ENCODE results near the gene RPL6.
"Not testable (repeated sequence)": the region's sequence is repeated elsewhere in the genome, so short reads cannot be mapped to it uniquely, and the experiment has no call there.

The RPL6 gene

DNA sequence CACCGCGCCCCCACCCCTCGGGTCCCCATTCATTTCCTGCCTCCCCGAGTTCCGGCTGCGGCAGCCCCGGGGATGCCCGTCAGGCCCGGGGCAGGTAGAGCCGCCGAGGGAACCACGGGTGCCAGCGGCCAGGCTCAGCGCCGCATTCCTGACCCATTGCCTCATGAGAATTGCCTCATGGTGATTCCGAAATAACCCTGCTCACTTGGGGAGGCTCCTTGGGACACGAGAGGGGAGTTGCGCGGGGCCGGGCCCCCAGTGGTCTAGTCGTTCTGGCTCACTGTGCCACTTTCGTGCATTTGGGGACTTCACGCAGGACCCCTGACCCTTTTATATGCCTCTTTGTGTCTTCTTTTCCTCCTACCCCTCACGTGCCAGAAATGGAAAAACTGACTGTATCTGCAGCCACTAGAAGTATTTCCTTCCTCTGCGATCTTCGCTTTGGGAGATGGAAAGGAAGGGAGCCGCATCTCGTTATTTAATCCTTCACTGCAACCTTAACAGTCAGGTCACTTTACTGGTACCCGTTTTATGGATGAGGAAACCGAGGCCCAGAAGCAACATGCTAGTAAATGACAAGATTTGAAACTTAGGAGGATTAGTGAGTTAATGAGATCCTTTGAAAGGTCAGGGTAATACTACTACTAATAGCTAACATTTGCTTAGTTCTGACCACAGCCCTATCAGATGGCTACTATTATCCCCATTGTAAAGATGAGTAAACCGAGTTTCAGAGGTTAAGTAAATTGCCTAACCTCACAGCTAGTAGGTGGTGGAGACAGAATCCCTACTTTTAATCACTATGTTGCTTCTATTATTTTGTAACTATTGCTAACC, 10.1 kb upstream of the RPL6 start:
- DNase-seq (ENCODE audit: low read depth): peak; percentile 57

DNA sequence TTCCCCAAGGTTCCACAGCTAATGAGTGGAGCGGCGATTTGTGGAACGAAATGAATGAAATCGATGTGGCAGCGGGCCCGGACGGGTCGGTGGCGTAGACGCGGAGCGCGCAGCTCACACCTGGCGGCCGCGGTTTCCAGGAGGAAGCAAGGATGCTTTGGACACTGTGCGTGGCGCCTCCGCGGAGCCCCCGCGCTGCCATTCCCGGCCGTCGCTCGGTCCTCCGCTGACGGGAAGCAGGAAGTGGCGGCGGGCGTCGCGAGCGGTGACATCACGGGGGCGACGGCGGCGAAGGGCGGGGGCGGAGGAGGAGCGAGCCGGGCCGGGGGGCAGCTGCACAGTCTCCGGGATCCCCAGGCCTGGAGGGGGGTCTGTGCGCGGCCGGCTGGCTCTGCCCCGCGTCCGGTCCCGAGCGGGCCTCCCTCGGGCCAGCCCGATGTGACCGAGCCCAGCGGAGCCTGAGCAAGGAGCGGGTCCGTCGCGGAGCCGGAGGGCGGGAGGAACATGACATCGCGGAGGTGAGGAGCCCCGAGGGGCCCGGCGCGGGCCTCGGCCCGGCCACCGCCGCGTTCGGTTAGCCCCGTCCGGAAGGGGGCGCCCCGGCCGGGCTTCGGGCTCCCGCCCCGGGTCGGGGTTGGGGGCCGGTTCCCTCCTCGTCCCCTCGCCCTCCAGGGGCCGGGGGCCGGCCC, 9.3 kb upstream of the RPL6 start, which contains the start of gene PTPN11:
Gene PTPN11, plus strand, starts transcription at position 340 of the 689 bp plus-strand sequence. Its CDS starts 165 bp downstream, at position 505.
- DNase-seq (ENCODE audit: low read depth): peak; percentile 62

DNA sequence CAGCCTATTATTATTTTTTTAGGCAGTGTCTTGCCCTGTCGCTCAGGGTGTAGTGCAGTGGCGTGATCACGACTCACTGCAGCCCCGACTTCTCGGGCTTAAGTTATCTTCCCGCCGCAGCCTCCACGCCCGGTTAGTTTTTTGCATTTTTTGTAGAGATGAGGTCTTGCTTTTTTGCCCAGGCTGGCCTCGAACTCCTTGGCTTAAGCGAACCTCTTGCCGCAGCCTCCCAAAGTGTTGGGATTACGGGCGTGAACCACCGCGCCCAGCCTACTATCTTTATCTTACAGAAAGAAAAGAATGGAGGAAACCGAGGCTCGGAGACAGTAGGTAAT, 8.8 kb upstream of the RPL6 start:
- DNase-seq (ENCODE audit: low read depth): no peak

DNA sequence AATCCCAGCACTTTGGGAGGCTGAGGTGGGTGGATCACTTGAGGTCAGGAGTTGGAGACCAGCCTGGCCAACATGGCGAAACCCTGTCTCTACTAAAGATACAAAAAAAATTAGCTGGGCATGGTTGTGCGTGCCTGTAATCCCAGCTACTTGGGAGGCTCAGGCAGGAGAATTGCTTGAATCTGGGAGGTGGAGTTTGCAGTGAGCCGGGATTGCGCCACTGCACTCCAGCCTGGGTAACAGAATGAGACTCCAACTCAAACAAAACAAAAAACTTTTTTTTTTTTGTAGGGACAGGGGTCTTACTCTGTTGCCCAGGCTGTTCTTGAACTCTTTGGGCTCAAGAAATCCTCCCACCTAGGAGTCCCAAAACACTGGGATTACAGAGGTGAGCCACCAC, 6.1 kb upstream of the RPL6 start:
- not testable (repeated sequence) for DNase-seq (ENCODE audit: low read depth)

DNA sequence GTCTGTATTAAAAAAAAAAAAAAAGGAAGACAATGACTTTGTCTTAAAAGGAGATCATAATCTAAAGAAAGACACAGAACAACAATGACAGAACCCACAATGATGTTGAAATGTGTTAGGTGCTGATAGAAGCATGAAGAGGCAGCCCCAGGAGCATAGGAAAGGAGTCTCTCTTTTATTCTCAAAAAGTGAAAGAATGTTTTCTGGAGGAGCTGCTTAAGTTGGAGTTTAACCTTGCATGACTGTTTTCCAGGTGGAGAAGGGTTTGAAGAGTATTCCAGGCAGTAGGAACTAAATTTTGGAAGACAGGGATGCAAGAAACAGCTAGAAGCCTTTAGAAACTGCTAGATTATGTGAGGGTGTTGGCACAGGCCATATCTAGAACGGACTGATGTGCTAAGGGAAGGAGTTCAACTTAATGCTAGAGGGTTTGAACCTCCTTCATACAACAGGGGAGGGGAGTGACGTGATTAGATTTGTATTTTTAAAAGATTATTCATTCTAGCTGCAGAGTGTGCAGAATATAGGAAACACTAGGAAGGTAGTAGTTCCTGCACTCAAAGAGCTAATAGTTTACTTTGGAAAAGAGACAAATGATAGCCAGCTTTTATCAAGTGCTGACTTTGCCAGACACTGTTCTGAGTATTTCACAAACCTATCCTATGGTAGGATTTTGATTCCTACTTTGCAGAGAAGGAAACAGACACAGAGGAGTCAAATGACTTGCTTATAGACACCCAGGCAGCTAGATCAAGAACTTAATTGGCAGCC, 4.6 kb upstream of the RPL6 start:
- no peak for DNase-seq (ENCODE audit: low read depth)

DNA sequence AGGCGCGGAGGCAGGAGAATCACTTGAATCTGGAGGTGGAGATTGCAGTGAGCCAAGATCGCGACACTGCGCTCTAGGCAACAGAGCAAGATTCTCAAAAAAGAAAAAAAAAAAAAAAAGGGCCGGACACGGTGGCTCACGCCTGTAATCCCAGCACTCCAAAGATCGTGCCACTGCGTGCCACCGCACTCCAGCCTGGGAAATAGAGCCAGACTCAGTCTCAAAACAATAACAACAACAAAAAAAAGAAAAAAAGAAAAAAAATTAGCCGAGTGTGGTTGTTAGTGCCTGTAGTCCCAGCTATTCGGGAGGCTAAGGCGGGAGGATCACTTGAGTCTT, 470 bp upstream of the RPL6 start:
- DNase-seq (ENCODE audit: low read depth): no peak

DNA sequence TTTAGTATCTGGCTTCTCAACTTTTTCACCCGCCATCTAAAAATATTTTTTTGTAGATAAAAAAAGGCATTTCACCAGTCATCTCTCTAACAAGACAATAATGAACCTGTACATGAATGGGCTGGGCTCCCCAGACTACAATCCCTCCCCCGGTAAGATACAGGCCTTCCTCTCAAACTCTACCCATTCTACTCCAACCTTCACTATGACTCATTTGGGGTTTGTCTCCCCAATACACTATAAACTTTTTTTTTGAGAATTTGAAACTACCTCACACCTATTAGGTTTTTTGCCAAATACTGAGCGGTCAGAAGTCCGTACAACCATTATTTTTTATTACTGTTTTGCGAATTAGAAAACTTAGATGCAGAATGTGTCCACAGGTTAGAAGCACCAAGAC, 784 bp downstream of the RPL6 start:
- DNase-seq (ENCODE audit: low read depth): no peak

DNA sequence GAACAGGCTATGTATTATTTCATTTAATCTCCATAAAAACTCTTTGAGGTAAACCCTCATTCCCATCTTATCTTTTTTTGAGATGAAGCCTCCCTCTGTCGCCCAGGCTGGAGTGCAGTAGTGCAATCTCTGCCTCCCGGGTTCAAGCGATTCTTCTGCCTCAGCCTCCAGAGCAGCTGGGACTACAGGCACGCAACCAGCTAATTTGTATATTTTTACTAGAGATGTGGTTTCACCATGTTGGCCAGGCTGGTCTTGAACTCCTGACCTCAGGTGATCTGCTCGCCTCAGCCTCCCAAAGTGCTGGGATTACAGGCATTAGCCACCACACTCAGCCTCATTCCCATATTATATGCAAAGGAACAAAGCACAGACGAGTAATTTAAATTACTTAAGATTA, 1.7 kb downstream of the RPL6 start:
- DNase-seq (ENCODE audit: low read depth): not testable (repeated sequence)

DNA sequence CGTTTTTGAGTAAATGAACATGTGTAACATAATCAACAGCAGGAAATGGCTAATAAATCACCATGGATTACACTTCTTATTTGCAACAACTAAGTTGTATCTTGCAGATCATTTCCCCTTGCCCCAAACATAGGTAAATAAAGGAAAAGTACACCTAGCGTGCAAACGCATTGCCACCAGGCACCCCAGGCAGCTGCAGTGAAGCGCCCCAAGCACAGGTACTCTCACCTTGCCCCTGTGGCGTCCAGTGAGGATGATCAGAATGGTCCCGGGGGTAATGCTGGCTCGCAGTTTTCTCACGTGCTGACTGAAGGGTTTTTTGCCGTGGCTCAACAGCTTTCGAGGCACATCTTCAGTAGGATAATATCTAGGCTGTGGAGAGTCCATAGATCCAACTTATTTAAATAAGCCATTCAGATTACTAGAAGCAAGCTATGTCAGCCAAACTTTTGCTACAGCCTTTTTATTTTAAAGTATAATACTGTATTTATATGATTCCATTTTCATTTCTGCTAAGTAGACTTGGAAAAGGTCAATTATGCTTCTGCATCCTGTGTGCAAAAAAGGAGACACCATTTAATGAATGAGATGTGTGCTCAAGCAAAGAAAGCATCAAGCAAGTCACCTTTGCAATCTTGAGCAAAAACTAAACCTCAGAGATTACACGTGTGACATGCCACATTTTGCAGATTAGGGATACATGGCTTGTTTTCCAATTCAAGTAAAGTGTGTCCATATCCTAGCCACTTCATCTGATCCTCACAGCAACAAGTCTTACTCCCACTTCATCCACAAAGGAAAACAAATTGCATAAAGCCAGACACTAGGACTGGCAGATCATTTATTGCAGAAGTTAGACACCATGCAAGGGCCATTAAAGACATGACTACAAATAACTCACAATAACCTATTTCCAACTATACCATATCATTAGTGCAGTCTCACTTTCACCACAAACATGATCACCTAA, 2.6 kb downstream of the RPL6 start:
- no peak for DNase-seq (ENCODE audit: low read depth)

DNA sequence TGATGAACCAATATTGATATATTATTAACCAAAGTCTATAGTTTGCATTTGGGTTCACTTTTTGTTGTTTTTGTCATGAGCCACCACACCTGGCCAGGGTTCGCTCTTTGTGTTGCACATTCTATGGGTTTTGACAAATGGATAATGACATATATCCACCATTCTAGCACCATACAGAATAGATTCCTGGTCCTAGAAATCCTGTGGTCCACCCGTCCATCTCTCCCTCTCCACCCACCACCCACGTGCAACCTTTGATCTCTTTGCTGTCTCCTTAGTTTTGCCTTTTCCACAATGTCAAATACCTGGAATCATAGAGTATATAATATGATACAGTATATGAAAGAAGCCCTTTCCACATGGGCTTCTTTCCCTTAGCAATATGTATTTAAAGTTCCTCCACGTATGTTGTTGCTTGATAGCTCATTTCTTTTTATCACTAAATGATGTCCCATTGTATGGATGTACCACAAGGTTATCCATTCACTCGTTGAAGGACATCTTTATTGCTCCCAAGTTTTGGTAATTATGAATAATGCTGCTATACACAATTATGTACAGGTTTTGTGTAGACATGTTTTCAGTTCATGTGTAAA, 7.4 kb downstream of the RPL6 start:
- DNase-seq (ENCODE audit: low read depth): no peak

DNA sequence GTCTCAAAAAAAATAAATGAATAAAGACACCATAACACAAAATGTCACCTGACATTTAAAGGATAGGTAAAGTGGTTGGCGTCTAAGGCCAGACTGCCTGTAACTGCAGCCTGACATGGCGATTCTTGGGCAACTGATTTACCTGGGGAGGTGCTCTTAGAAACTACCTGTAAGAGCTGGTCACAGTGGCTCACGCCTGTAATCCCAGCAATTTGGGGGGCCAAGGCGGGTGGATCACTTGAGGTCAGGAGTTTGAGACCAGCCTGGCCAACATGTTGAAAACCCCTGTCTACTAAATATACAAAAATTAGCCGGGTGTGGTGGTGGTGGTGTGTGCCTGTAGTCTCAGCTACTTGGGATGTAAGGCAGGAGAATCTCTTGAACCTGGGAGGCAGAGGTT, 8.4 kb downstream of the RPL6 start:
- no peak for DNase-seq (ENCODE audit: low read depth)

DNA sequence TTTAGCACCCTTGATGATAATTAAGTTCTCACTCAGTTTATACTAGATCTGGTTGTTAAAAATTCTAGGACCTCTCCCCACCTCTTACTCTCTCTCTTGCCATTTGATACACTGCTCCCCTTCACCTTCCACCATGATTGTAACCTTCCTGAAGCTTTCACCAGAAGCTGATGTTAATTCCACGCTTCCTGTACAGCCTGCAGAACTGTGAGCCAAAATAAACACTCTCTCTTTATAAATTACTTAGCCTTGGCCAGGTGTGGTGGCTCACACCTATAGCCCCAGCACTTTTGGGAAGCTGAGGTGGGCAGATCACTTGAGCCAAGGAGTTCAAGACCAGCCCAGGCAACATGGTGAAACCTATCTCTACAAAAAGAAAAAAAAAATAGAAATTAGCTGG, 16.1 kb downstream of the RPL6 start:
- DNase-seq (ENCODE audit: low read depth): no peak

DNA sequence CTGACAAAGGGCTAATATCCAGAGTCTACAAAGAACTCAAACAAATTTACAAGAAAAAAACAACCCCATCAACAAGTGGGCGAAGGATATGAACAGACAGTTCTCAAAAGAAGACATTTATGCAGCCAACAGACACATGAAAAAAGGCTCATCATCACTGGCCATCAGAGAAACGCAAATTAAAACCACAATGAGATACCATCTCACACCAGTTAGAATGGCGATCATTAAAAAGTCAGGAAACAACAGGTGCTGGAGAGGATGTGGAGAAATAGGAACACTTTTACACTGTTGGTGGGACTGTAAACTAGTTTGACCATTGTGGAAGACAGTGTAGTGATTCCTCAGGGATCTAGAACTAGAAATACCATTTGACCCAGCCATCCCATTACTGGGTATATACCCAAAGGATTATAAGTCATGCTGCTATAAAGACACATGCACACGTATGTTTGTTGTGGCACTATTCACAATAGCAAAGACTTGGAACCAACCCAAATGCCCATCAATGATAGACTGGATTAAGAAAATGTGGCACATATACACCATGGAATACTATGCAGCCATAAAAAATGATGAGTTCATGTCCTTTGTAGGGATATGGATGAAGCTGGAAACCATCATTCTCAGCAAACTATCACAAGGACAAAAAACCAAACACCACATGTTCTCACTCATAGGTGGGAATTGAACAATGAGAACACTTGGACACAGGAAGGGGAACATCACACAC, 19.3 kb downstream of the RPL6 start:
- DNase-seq (ENCODE audit: low read depth): not testable (repeated sequence)

DNA sequence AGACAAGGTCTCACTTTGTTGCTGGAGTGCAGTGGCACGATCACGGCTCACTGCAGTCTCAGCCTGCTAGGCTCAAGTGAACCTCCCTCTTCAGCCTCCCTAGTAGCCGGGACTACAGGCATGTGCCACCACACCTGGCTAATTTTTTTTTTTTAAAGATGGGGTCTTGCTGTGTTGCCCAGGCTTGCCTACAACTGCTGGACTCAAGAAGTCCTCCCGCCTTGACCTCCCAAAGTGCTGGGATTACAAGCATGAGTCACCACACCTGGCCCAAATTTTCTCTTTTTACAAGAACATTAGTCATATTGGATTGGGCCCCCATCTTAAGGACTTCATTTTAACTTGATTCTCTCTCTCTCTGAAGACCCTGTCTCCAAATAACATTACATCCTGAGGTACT, 20.2 kb downstream of the RPL6 start:
- DNase-seq (ENCODE audit: low read depth): no peak

DNA sequence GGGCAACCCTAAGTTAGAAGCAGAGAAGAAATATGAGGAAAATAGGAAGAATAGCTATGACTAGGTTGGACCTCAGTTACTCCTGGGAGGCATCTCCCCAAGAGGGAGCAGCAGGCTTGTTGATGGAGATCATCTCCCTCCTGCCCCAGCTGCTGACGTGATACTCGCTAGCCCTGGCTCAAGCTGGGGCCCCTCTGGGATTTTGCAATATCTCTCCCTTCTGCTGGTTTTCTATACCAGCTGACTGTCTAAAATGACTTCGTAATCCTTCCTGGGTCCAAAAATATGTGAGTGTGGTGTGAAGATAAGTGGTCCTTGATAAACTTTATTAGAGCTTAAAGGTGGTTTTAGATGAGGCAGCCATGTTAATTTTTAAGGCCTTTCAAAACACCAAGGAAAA, 22.7 kb downstream of the RPL6 start:
- DNase-seq (ENCODE audit: low read depth): peak; percentile 30

DNA sequence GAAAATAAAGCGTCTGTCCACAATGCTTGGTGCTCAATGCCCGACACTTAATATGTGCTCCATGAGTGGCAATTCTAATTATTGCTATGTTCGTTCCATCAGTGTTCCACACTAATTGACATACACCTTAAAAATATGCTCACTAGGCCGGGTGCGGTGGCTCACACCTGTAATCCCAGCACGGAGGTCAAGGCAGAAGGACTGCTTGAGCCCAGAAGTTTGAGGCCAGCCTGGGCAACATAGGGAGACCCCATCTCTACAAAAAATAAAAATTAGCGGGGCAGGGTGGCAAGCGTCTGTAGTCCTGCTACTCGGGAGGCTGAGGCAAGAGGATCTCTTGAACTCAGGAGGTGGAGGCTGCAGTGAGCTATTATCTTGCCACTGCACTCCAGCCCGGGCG, 26.5 kb downstream of the RPL6 start:
- no peak for DNase-seq (ENCODE audit: low read depth)

DNA sequence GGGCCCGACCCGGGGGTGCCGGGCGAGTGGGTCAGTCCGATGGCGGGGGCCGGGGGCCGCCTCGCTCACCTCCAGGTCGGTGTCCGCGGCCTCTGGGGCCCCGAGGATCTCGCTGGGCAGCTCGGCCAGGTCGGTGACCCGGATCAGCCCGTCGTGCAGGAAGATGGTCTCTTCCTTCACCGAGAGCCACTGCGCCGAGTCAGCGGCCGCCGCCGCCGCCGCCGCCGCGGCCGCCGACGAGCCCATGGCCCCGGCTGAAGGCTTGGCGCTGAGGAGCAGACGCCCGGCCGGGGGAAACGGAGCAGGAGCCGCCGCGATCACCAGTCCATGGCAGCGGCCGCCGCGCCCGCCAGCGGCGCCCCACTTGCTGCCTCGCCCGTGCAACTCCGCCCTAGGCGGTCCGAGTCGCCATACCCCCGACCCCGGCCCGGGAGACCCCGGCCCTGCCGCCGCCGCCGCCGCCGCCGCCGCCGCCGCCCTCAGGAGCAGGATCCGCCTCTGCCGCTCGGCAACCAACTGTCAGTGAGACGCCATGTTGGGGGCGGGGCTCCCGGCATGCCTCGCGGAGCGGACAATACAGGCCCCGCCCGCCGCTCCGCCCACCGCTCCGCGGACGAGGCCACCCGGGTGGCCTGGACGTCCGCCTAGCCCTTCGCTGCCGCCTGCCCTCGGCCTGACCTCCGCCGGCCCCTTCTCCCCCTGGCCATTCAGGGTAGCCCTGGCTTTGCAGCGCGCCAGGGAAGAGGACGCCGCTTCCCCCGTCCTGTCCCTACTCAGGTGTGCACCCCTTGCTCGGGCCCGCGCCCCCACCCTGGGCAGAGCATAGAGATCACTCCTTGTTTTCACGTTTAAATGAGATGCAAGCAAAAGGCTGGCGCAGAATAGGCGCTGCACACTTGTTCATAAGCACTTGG, 27.3 kb downstream of the RPL6 start, which contains the start of gene HECTD4:
Gene HECTD4, minus strand, starts transcription at position 549 of the 914 bp plus-strand sequence. Its CDS starts 303 bp downstream, at position 246.
- DNase-seq (ENCODE audit: low read depth): peak; percentile 75

DNA sequence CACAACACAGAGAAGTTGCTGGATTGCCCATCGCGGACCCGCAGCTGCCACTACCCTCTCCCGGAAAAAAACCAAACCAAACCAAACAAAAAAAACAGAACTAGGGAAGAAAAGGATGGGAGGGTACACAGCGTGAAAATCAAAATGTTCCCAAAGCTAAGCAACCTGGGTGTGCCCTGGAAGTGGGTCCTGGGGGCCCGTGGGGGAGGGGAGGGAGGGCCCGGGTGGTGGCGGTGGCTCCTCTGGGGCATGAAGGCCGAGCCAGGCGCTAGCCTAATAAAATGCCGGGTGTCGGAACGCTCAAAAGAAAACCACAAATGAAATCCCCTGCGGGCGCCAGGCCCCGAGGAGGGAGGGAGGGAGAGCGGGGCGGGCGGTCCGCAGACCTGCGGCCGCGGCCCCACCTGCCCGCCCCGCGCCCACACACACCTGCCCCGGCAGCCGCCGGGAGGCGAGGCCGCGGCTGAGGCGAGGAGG, 28.0 kb downstream of the RPL6 start:
- no peak for DNase-seq (ENCODE audit: low read depth)

Measured in stromal cell of bone marrow (primary cell).